ENCODE results near the gene ZNF718. TPM values are rescaled to one million over a fixed set of nuclear protein-coding genes. Genes with fewer than 3 reads are reported as not detected.
"Not testable (repeated sequence)": the region's sequence is repeated elsewhere in the genome, so short reads cannot be mapped to it uniquely, and the experiment has no call there.

Gene ZNF718
- total RNA-seq, 2 experiments from 2014 or later = 8.8 to 8.9 TPM

GRCh38 chr4:173666-174314 lies 49.5 kb downstream of the ZNF718 start:
- ChIA-PET POLR2A (no interaction called here), CTCF (no interaction called here)
- no peak overlapping the region for H3K27ac Mint-ChIP-seq
- no peaks in the 10 kb centered on the region for H3K4me1 Mint-ChIP-seq
- peaks cover 33% of the 10 kb centered on the region for H3K36me3 Mint-ChIP-seq (ENCODE audit: low read depth)
- H3K4me3 Mint-ChIP-seq = no peak overlapping the region
- no peak for DNase-seq
- H3K27me3 Mint-ChIP-seq = no peaks in the 10 kb centered on the region
- peaks cover 70% of the 10 kb centered on the region for H3K9me3 Mint-ChIP-seq

GRCh38 chr4:175986-176385 lies 51.7 kb downstream of the ZNF718 start:
- no peaks in the 10 kb centered on the region for H3K4me1 Mint-ChIP-seq
- no peak for DNase-seq
- no peak overlapping the region for H3K27ac Mint-ChIP-seq
- H3K9me3 Mint-ChIP-seq = peaks cover 65% of the 10 kb centered on the region
- ChIA-PET CTCF (no interaction called here), POLR2A (interaction anchor here (1.4 kb wide), 1 partner anchor 51 kb away, joined by 3 read pairs; no protein-coding TSS in a partner anchor)
- H3K36me3 Mint-ChIP-seq (ENCODE audit: low read depth) = peaks cover 23% of the 10 kb centered on the region
- no peaks in the 10 kb centered on the region for H3K27me3 Mint-ChIP-seq
- H3K4me3 Mint-ChIP-seq = no peak overlapping the region

- no peaks in the 10 kb centered on the region for H3K27me3 Mint-ChIP-seq
- ChIA-PET CTCF (no interaction called here), POLR2A (no interaction called here)
- peaks cover 64% of the 10 kb centered on the region for H3K9me3 Mint-ChIP-seq
- no peaks in the 10 kb centered on the region for H3K4me1 Mint-ChIP-seq
- H3K36me3 Mint-ChIP-seq (ENCODE audit: low read depth) = peaks cover 24% of the 10 kb centered on the region
- DNase-seq = no peak
- H3K4me3 Mint-ChIP-seq = no peak overlapping the region
- H3K27ac Mint-ChIP-seq = no peak overlapping the region
Measured at GRCh38 chr4:176995-177394, 52.7 kb downstream of the ZNF718 start.

- H3K27me3 Mint-ChIP-seq, DNase-seq, CTCF ChIA-PET, POLR2A ChIA-PET, H3K4me3 Mint-ChIP-seq, H3K27ac Mint-ChIP-seq, H3K4me1 Mint-ChIP-seq: not testable (repeated sequence)
- H3K36me3 Mint-ChIP-seq (ENCODE audit: low read depth) = peaks cover 28% of the 10 kb centered on the region
- peaks cover 68% of the 10 kb centered on the region for H3K9me3 Mint-ChIP-seq
Measured at GRCh38 chr4:182225-182624, 57.9 kb downstream of the ZNF718 start.

- Mint-ChIP-seq H3K4me3 (no peak overlapping the region), H3K27ac (no peak overlapping the region), H3K36me3 (ENCODE audit: low read depth) (peaks cover 21% of the 10 kb centered on the region), H3K4me1 (no peaks in the 10 kb centered on the region), H3K9me3 (peaks cover 57% of the 10 kb centered on the region), H3K27me3 (no peaks in the 10 kb centered on the region)
- ChIA-PET CTCF (no interaction called here), POLR2A (no interaction called here)
- no peak for DNase-seq
Measured at GRCh38 chr4:188091-188490, 63.8 kb downstream of the ZNF718 start.

GRCh38 chr4:195159-195558 lies 70.9 kb downstream of the ZNF718 start:
- DNase-seq; POLR2A ChIA-PET; H3K4me3 Mint-ChIP-seq; CTCF ChIA-PET; H3K27me3 Mint-ChIP-seq; H3K4me1 Mint-ChIP-seq; H3K36me3 Mint-ChIP-seq (ENCODE audit: low read depth); H3K27ac Mint-ChIP-seq: not testable (repeated sequence)
- H3K9me3 Mint-ChIP-seq = peaks cover 68% of the 10 kb centered on the region

- peaks cover 16% of the 10 kb centered on the region for H3K36me3 Mint-ChIP-seq (ENCODE audit: low read depth)
- no peaks in the 10 kb centered on the region for H3K27me3 Mint-ChIP-seq
- H3K4me3 Mint-ChIP-seq = no peak overlapping the region
- no peak overlapping the region for H3K27ac Mint-ChIP-seq
- ChIA-PET CTCF (no interaction called here), POLR2A (no interaction called here)
- no peak for DNase-seq
- H3K4me1 Mint-ChIP-seq = no peaks in the 10 kb centered on the region
- H3K9me3 Mint-ChIP-seq = peaks cover 58% of the 10 kb centered on the region
Measured at GRCh38 chr4:200936-201335, 76.6 kb downstream of the ZNF718 start.

- peaks cover 26% of the 10 kb centered on the region for H3K36me3 Mint-ChIP-seq (ENCODE audit: low read depth)
- H3K27ac Mint-ChIP-seq, DNase-seq, H3K4me3 Mint-ChIP-seq, POLR2A ChIA-PET, H3K27me3 Mint-ChIP-seq, H3K4me1 Mint-ChIP-seq, CTCF ChIA-PET: not testable (repeated sequence)
- peaks cover 56% of the 10 kb centered on the region for H3K9me3 Mint-ChIP-seq
Measured at GRCh38 chr4:202822-203221, 78.5 kb downstream of the ZNF718 start.

- no peak for DNase-seq
- CTCF ChIA-PET = no interaction called here
Measured at GRCh38 chr4:205097-205756, 80.9 kb downstream of the ZNF718 start.

GRCh38 chr4:206054-206453 lies 81.8 kb downstream of the ZNF718 start:
- peaks cover 5% of the 10 kb centered on the region for H3K4me1 Mint-ChIP-seq
- H3K9me3 Mint-ChIP-seq = peaks cover 50% of the 10 kb centered on the region
- ChIA-PET CTCF (no interaction called here), POLR2A (no interaction called here)
- peaks cover 30% of the 10 kb centered on the region for H3K36me3 Mint-ChIP-seq (ENCODE audit: low read depth)
- no peak overlapping the region for H3K27ac Mint-ChIP-seq
- no peak for DNase-seq
- no peak overlapping the region for H3K4me3 Mint-ChIP-seq
- H3K27me3 Mint-ChIP-seq = no peaks in the 10 kb centered on the region

More at GRCh38 chr4:205097-205756, 80.9 kb downstream of the ZNF718 start:
- Mint-ChIP-seq H3K36me3 (ENCODE audit: low read depth) (peaks cover 30% of the 10 kb centered on the region), H3K27me3 (no peaks in the 10 kb centered on the region), H3K9me3 (peaks cover 49% of the 10 kb centered on the region), H3K4me3 (no peak overlapping the region), H3K4me1 (peaks cover 2% of the 10 kb centered on the region), H3K27ac (no peak overlapping the region)
- POLR2A ChIA-PET = no interaction called here

GRCh38 chr4:208416-209096 lies 84.3 kb downstream of the ZNF718 start:
- H3K27ac Mint-ChIP-seq, H3K4me3 Mint-ChIP-seq, POLR2A ChIA-PET, CTCF ChIA-PET, DNase-seq, H3K27me3 Mint-ChIP-seq: not testable (repeated sequence)
- Mint-ChIP-seq H3K36me3 (ENCODE audit: low read depth) (peaks cover 31% of the 10 kb centered on the region), H3K9me3 (peaks cover 42% of the 10 kb centered on the region), H3K4me1 (peaks cover 12% of the 10 kb centered on the region)

- Mint-ChIP-seq H3K4me1 (peaks cover 13% of the 10 kb centered on the region), H3K9me3 (peaks cover 47% of the 10 kb centered on the region), H3K36me3 (ENCODE audit: low read depth) (peaks cover 25% of the 10 kb centered on the region), H3K27me3 (no peaks in the 10 kb centered on the region), H3K4me3 (no peak overlapping the region), H3K27ac (no peak overlapping the region)
- DNase-seq = no peak
- CTCF ChIA-PET = no interaction called here
- POLR2A ChIA-PET = no interaction called here
Measured at GRCh38 chr4:211033-211511, 86.8 kb downstream of the ZNF718 start.

- DNase-seq = no peak
- H3K27ac Mint-ChIP-seq = no peak overlapping the region
- no peaks in the 10 kb centered on the region for H3K27me3 Mint-ChIP-seq
- peaks cover 19% of the 10 kb centered on the region for H3K36me3 Mint-ChIP-seq (ENCODE audit: low read depth)
- H3K4me3 Mint-ChIP-seq = no peak overlapping the region
- ChIA-PET POLR2A (no interaction called here), CTCF (no interaction called here)
- H3K9me3 Mint-ChIP-seq = peaks cover 49% of the 10 kb centered on the region
- peaks cover 13% of the 10 kb centered on the region for H3K4me1 Mint-ChIP-seq
Measured at GRCh38 chr4:212438-213188, 88.3 kb downstream of the ZNF718 start.
